Stomach (tissue), 9 donors: ENCODE measurements around the gene DPYD. TPM values are rescaled to one million over a fixed set of nuclear protein-coding genes. Genes with fewer than 3 reads are reported as not detected.

ENCODE experiments used
- DNase-seq, 2 donors: peaks; one replicate each; pipeline versions ENCODE4 v3.0.0 to v3.0.0-alpha.2; 2013 to 2019
- H3K27ac ChIP-seq, 5 donors: fragments of 200-600 bp in 4 of 5; sonication (generic) in 4 of 5; one replicate each; pipeline ENCODE4 v1.5.1; 2013 to 2019; ENCODE audit warnings: mild to moderate bottlenecking in 1 of 5, moderate library complexity in 1 of 5
- H3K27me3 ChIP-seq, 3 donors: fragments of 200-600 bp; sonication (generic); one replicate each; pipeline ENCODE4 v1.5.1; 2017 to 2019; ENCODE audit warnings: mixed run types in 1 of 3
- H3K36me3 ChIP-seq, 4 donors: fragments of 200-600 bp; sonication (generic); 1 replicate in 3 of 4; 2 replicates in 1 of 4; pipeline ENCODE4 v1.5.1; 2016 to 2019
- H3K4me1 ChIP-seq, 4 donors: fragments of 200-600 bp; sonication (generic); one replicate each; pipeline ENCODE4 v1.5.1; 2016 to 2019
- H3K4me3 ChIP-seq, 4 donors: fragments of 200-600 bp; sonication (generic) in 3 of 4; one replicate each; pipeline ENCODE4 v1.5.1; 2016 to 2019; ENCODE audit warnings: mild to moderate bottlenecking in 1 of 4
- H3K9me3 ChIP-seq, 4 donors: fragments of 200-600 bp; sonication (generic); one replicate each; pipeline ENCODE4 v1.5.1; 2016 to 2019
- CTCF ChIP-seq, 7 experiments: fragments of 450-650 bp in 4 of 7; fragments of 200-600 bp in 3 of 7; sonication (generic) in 3 of 7; IDR thresholded peaks; one replicate each; pipeline ENCODE4 v1.5.1; 2016 to 2019; ENCODE audit warnings: antibody characterized with exemption in 7 of 7, control low read depth in 2 of 7, mild to moderate bottlenecking in 1 of 7
- EP300 ChIP-seq: sonication (generic); formaldehyde crosslinking; IDR thresholded peaks from one replicate; pipeline ENCODE4 v1.6.1; 2017; ENCODE audit warnings: antibody characterized with exemption
- POLR2A ChIP-seq, 4 donors: fragments of 450-650 bp; IDR thresholded peaks; one replicate each; pipeline ENCODE4 v1.6.1; 2016; ENCODE audit warnings: antibody characterized with exemption in 4 of 4, control low read depth in 2 of 4, mild to moderate bottlenecking in 1 of 4, moderate library complexity in 1 of 4
- POLR2AphosphoS5 ChIP-seq, 3 donors: sonication (generic); formaldehyde crosslinking; IDR thresholded peaks; one replicate each; pipeline ENCODE4 v1.6.1; 2016; ENCODE audit warnings: antibody characterized with exemption in 3 of 3
- WGBS, 5 donors: extraction: QIAGEN DNeasy Blood & Tissue Kit in 3 of 5; methylation state at CpG; one replicate each; pipeline versions ENCODE4 v1.1.5 to v1.1.7; 2013 to 2018; 5-methylcytosine and 5-hydroxymethylcytosine counted together
- intact Hi-C: fragments of 100-400 bp; cut with DNase I; formaldehyde crosslinking; loops from one replicate; pipeline ENCODE4 v1.15.1; 2023; ENCODE audit warnings: low total_unique reads
- polyA plus RNA-seq, 3 donors: library from polyadenylated mRNA; stranded (reverse); fragments of 200-250 nt; gene quantifications; one replicate each; pipeline ENCODE4 v1.2.3, GENCODE V29; 2013
- total RNA-seq, 5 donors: library from RNA; depleted of rRNA; stranded (reverse); fragments of >200 nt; gene quantifications; one replicate each; pipeline versions ENCODE4 v1.1.0 to v1.2.3, GENCODE V29; 2014 to 2016
- donor health status: healthy with polysubstance abuse.
- donor health status: Bipolar disorder and iron deficiency.
- donor health status: healthy.

DPYD gene
- total and polyA plus RNA-seq, 8 donors = 7.5 to 58.2 (median 18.2) TPM

GRCh38 chr1:97070376-97070775, 850.5 kb downstream of the DPYD start:
- H3K27me3 ChIP-seq = no peaks in the 10 kb centered on the region
- intact Hi-C loops = no loop called here
- peaks cover 0 to 2% (median 0%) of the 10 kb centered on the region in 4 donors for H3K36me3 ChIP-seq
- no peak overlapping the region for H3K27ac ChIP-seq
- no peak for DNase-seq
- H3K4me3 ChIP-seq = no peak overlapping the region
- no peaks in the 10 kb centered on the region for H3K9me3 ChIP-seq
- no peaks in the 10 kb centered on the region for H3K4me1 ChIP-seq
- no peak for TF ChIP-seq EP300
- no peak for TF ChIP-seq POLR2A (IDR thresholded peaks at IDR 0.05)
- TF ChIP-seq POLR2AphosphoS5 (IDR thresholded peaks at IDR 0.05) = no peak
- TF ChIP-seq CTCF (IDR thresholded peaks at IDR 0.05) = no peak
- 90 to 95% (median 93%) methylated on average over 4 of the region's 4 CpGs for WGBS, 5 donors

GRCh38 chr1:97069312-97069711, 851.5 kb downstream of the DPYD start:
- H3K4me3 ChIP-seq = no peak overlapping the region
- intact Hi-C loops = no loop called here
- no peak for TF ChIP-seq POLR2A (IDR thresholded peaks at IDR 0.05)
- TF ChIP-seq EP300 = no peak
- no peak for TF ChIP-seq CTCF (IDR thresholded peaks at IDR 0.05)
- TF ChIP-seq POLR2AphosphoS5 (IDR thresholded peaks at IDR 0.05) = no peak
- no peaks in the 10 kb centered on the region for H3K9me3 ChIP-seq
- H3K27ac ChIP-seq = no peak overlapping the region
- 69 to 84% (median 80%) methylated on average over 2 of the region's 2 CpGs for WGBS, 5 donors
- DNase-seq = no peak
- no peaks in the 10 kb centered on the region for H3K36me3 ChIP-seq
- no peaks in the 10 kb centered on the region for H3K27me3 ChIP-seq
- H3K4me1 ChIP-seq = no peaks in the 10 kb centered on the region

- TF ChIP-seq POLR2AphosphoS5 (IDR thresholded peaks at IDR 0.05) (no peak), POLR2A (IDR thresholded peaks at IDR 0.05) (no peak), CTCF (IDR thresholded peaks at IDR 0.05) (no peak), EP300 (no peak)
Measured at GRCh38 chr1:97066860-97067259, 854.0 kb downstream of the DPYD start.

GRCh38 chr1:97063532-97063931, 857.3 kb downstream of the DPYD start:
- no peak overlapping the region for H3K27ac ChIP-seq
- intact Hi-C loops = no loop called here
- H3K9me3 ChIP-seq = peaks cover 0 to 8% (median 3%) of the 10 kb centered on the region in 4 donors
- no peaks in the 10 kb centered on the region for H3K36me3 ChIP-seq
- no peaks in the 10 kb centered on the region for H3K27me3 ChIP-seq
- H3K4me1 ChIP-seq = no peaks in the 10 kb centered on the region
- H3K4me3 ChIP-seq = no peak overlapping the region
- DNase-seq = no peak
- TF ChIP-seq EP300 = no peak
- no peak for TF ChIP-seq POLR2A (IDR thresholded peaks at IDR 0.05)
- no peak for TF ChIP-seq CTCF (IDR thresholded peaks at IDR 0.05)
- no peak for TF ChIP-seq POLR2AphosphoS5 (IDR thresholded peaks at IDR 0.05)

More at GRCh38 chr1:97066860-97067259, 854.0 kb downstream of the DPYD start:
- no peak overlapping the region for H3K27ac ChIP-seq
- no peaks in the 10 kb centered on the region for H3K27me3 ChIP-seq
- intact Hi-C loops = no loop called here
- peaks cover 0 to 1% (median under 1%) of the 10 kb centered on the region in 4 donors for H3K9me3 ChIP-seq
- no peak for DNase-seq
- no peak overlapping the region for H3K4me3 ChIP-seq
- H3K4me1 ChIP-seq = no peaks in the 10 kb centered on the region
- H3K36me3 ChIP-seq = no peaks in the 10 kb centered on the region
